Gastroesophageal sphincter (tissue), 4 donors: ENCODE data around the gene MPO. TPM values are rescaled to one million over a fixed set of nuclear protein-coding genes. Genes with fewer than 3 reads are reported as not detected.

Source experiments
- ATAC-seq: fragments of 150-250 bp; one replicate; pipeline ENCODE4 v1.9.1; 2016; ENCODE audit warnings: mild to moderate bottlenecking, moderate library complexity
- H3K27ac ChIP-seq, 4 donors: fragments of 200-600 bp; sonication (generic) in 3 of 4; 1 replicate in 3 of 4; 2 replicates in 1 of 4; pipeline ENCODE4 v1.5.1; 2016 to 2019
- H3K27me3 ChIP-seq: fragments of 200-600 bp; sonication (generic); one replicate; pipeline ENCODE4 v1.5.1; 2019
- H3K36me3 ChIP-seq, 2 donors: fragments of 200-600 bp; sonication (generic); one replicate each; pipeline ENCODE4 v1.5.1; 2019; ENCODE audit warnings: control low read depth in 1 of 2
- H3K4me1 ChIP-seq, 3 donors: fragments of 200-600 bp; sonication (generic); 1 replicate in 2 of 3; 2 replicates in 1 of 3; pipeline ENCODE4 v1.5.1; 2016 to 2019; ENCODE audit warnings: control low read depth in 2 of 3
- H3K4me3 ChIP-seq, 2 donors: fragments of 200-600 bp; sonication (generic); one replicate each; pipeline ENCODE4 v1.5.1; 2019; ENCODE audit warnings: mild to moderate bottlenecking in 1 of 2, moderate library complexity in 1 of 2
- H3K9me3 ChIP-seq, 3 donors: fragments of 200-600 bp; sonication (generic); one replicate each; pipeline ENCODE4 v1.5.1; 2017 to 2019; ENCODE audit warnings: control low read depth in 2 of 3
- EP300 ChIP-seq: sonication (generic); formaldehyde crosslinking; IDR thresholded peaks from one replicate; pipeline ENCODE4 v1.6.1; 2017; ENCODE audit warnings: antibody characterized with exemption, mild to moderate bottlenecking
- POLR2A ChIP-seq, 2 donors: fragments of 450-650 bp; IDR thresholded peaks; one replicate each; pipeline ENCODE4 v1.6.1; 2017; ENCODE audit warnings: antibody characterized with exemption in 2 of 2, mild to moderate bottlenecking in 2 of 2, moderate library complexity in 1 of 2
- POLR2AphosphoS5 ChIP-seq: sonication (generic); formaldehyde crosslinking; IDR thresholded peaks from one replicate; pipeline ENCODE4 v1.6.1; 2017; ENCODE audit warnings: antibody characterized with exemption
- WGBS, 2 donors: methylation state at CpG; one replicate each; pipeline ENCODE4 v1.1.5; 2018; ENCODE audit warnings: low coverage in 1 of 2; 5-methylcytosine and 5-hydroxymethylcytosine counted together
- total RNA-seq, 4 donors: library from RNA; depleted of rRNA; stranded (reverse); fragments of >200 nt; gene quantifications; one replicate each; pipeline ENCODE4 v1.1.0, GENCODE V29; 2016
- TF ChIP-seq, protein P1 (sequence below), 4 experiments: fragments of 200-600 bp in 2 of 4; fragments of 450-650 bp in 2 of 4; sonication (generic) in 1 of 4; IDR thresholded peaks; one replicate each; pipeline ENCODE4 v1.5.1; 2017 to 2019; ENCODE audit warnings: antibody characterized with exemption in 4 of 4, mild to moderate bottlenecking in 2 of 4, moderate library complexity in 2 of 4

MPO gene, protein sequence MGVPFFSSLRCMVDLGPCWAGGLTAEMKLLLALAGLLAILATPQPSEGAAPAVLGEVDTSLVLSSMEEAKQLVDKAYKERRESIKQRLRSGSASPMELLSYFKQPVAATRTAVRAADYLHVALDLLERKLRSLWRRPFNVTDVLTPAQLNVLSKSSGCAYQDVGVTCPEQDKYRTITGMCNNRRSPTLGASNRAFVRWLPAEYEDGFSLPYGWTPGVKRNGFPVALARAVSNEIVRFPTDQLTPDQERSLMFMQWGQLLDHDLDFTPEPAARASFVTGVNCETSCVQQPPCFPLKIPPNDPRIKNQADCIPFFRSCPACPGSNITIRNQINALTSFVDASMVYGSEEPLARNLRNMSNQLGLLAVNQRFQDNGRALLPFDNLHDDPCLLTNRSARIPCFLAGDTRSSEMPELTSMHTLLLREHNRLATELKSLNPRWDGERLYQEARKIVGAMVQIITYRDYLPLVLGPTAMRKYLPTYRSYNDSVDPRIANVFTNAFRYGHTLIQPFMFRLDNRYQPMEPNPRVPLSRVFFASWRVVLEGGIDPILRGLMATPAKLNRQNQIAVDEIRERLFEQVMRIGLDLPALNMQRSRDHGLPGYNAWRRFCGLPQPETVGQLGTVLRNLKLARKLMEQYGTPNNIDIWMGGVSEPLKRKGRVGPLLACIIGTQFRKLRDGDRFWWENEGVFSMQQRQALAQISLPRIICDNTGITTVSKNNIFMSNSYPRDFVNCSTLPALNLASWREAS
- 1 to 10 TPM in 1 of 4 donors, not detected in 3; 1.6 TPM for total RNA-seq

DNA sequence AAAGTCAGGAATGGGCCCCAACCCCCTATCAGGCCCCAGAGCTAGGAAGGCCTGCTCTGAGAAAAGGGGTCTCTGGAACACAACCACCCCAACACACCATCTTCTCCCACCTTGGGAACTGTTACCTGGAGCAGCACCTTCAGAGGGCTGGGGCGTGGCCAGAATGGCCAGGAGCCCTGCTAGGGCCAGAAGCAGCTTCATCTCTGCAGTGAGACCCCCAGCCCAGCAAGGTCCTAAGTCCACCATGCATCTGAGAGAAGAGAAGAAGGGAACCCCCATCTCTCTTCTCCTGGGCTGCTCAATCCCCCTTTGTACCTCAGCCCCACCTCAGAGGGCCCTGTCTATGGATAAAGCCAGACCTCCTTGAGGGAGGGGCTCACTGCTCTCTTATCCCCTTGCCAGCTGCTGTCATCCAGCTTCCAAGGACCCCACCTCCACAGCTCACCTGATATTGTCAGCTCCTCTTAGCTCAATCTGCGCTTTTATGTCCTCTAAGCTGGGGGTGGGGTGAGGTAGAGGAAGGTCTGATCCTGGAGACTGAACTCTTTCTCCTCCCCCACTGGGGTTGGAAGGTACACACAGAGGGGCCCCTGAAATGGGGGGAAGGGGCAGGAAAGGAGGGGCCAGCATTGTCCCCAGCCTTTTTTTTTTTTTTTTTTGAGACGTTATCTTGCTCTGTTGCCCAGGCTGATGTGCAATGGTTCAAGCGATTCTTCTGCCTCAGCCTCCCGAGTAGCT, at the start of gene MPO:
Gene MPO (minus strand): TSS at position 456 of the 738 bp plus-strand sequence. CDS start 177 bp downstream, at position 279.
- Histone ChIP-seq H3K27me3 (peaks cover 56% of the 10 kb centered on the region), H3K27ac (no peak within 1 kb of the TSS), H3K4me1 (peaks cover 0 to 14% (median 0%) of the 10 kb centered on the region in 3 donors), H3K4me3 (no peak within 1 kb of the TSS), H3K9me3 (no peaks in the 10 kb centered on the region), H3K36me3 (no peaks in the 10 kb centered on the region)
- no peak for ATAC-seq
- 65 to 100% methylated on average over 2 of the region's 5 CpGs for WGBS, 2 donors
- TF ChIP-seq POLR2A (IDR thresholded peaks at IDR 0.05) (no peak), EP300 (no peak), POLR2AphosphoS5 (no peak)

DNA sequence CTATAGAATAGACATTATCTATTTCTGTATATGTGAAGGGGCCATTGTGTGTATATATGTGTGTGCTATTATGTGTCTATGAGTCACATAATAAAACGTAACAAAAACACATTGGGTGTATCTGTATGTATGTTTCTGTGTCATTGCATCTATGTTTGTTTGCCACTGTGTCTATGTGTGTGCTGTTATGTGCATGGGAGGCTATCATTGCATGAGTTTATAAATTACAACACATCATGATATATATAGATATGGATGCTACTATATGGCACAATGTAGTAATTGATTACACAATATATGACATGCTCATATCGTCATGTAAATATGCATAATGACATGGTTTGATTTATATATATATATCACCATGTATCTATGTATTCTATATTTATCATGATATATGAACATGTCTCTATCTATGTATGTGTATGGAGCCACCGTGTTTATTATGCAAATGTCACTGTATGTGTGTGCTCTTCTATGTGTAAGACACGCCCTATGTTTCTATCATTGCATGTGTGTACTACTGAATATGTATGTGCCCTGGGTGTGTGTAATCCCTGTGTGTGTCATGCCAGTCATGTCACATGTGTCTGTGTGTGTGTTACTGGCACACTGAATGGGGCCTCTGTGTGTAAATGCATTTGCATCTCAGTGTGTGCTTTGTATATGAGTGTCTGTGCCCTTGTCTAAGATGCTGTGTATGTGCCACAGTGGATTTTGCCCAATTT, 49.2 kb upstream of the MPO start:
- ATAC-seq, result no peak
- Histone ChIP-seq H3K36me3 (no peaks in the 10 kb centered on the region), H3K9me3 (no peaks in the 10 kb centered on the region), H3K4me1 (peaks cover 0 to 19% (median 5%) of the 10 kb centered on the region in 3 donors), H3K27me3 (peaks cover 20% of the 10 kb centered on the region), H3K4me3 (peak overlapping the region in 1 of 2 donors; percentile 48), H3K27ac (no peak overlapping the region)
- TF ChIP-seq POLR2A (IDR thresholded peaks at IDR 0.05), result no peak
- TF ChIP-seq, protein P1, sequence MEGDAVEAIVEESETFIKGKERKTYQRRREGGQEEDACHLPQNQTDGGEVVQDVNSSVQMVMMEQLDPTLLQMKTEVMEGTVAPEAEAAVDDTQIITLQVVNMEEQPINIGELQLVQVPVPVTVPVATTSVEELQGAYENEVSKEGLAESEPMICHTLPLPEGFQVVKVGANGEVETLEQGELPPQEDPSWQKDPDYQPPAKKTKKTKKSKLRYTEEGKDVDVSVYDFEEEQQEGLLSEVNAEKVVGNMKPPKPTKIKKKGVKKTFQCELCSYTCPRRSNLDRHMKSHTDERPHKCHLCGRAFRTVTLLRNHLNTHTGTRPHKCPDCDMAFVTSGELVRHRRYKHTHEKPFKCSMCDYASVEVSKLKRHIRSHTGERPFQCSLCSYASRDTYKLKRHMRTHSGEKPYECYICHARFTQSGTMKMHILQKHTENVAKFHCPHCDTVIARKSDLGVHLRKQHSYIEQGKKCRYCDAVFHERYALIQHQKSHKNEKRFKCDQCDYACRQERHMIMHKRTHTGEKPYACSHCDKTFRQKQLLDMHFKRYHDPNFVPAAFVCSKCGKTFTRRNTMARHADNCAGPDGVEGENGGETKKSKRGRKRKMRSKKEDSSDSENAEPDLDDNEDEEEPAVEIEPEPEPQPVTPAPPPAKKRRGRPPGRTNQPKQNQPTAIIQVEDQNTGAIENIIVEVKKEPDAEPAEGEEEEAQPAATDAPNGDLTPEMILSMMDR (IDR thresholded peaks at IDR 0.05), result no peak
- no peak for TF ChIP-seq POLR2AphosphoS5
- no peak for TF ChIP-seq EP300
- WGBS, 2 donors, result 77 to 79% methylated on average over 4 of the region's 4 CpGs

DNA sequence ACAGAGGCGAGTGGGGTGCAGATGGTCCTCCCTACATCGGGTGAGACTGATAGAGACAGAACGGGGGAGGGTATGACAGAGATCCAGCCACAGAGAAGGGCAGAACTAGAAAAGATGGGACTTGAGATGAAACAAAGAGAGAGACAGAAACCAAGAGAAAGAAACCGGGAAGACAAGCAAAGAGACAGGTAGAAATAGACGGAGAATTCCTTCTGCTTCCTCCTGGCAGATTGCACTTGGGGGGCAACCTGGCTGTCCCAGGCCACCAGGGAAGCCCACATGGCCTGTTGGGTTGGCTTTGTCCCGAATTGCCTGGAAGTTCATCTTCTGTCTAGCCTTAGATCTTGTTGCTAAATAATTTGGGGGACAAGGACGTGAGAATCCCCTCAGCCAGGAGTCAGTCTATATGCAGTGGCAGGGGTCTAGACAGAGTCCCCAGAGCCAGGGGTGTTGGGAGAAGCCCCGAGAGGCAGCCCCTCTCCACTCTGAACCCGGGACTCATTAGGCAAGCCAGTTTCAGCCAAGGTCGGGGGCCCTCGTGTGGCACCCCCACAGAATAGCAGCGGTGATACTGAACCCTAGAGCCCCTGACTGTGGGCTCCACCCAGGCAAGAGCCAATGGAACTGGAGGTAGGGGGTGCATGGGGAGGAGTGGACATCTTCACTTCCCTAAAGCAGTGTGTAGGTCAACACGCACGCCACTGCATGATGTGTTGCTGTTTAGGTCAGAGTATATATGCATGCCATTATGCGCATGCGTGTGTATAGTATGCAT, 48.5 kb upstream of the MPO start:
- peaks cover 13% of the 10 kb centered on the region for H3K27me3 ChIP-seq
- peaks cover 0 to 25% (median 8%) of the 10 kb centered on the region in 3 donors for H3K4me1 ChIP-seq
- TF ChIP-seq, protein P1 (IDR thresholded peaks at IDR 0.05), result peak in 1 of 4 experiments; percentile 19
- TF ChIP-seq POLR2A (IDR thresholded peaks at IDR 0.05), result peak in 1 of 2 donors; percentile 12
- TF ChIP-seq EP300, result no peak
- ATAC-seq, result no peak
- H3K9me3 ChIP-seq, result no peaks in the 10 kb centered on the region
- no peak overlapping the region for H3K4me3 ChIP-seq
- H3K36me3 ChIP-seq, result no peaks in the 10 kb centered on the region
- no peak overlapping the region for H3K27ac ChIP-seq
- 55 to 60% methylated on average over 4 to 9 of the region's 16 CpGs for WGBS, 2 donors

DNA sequence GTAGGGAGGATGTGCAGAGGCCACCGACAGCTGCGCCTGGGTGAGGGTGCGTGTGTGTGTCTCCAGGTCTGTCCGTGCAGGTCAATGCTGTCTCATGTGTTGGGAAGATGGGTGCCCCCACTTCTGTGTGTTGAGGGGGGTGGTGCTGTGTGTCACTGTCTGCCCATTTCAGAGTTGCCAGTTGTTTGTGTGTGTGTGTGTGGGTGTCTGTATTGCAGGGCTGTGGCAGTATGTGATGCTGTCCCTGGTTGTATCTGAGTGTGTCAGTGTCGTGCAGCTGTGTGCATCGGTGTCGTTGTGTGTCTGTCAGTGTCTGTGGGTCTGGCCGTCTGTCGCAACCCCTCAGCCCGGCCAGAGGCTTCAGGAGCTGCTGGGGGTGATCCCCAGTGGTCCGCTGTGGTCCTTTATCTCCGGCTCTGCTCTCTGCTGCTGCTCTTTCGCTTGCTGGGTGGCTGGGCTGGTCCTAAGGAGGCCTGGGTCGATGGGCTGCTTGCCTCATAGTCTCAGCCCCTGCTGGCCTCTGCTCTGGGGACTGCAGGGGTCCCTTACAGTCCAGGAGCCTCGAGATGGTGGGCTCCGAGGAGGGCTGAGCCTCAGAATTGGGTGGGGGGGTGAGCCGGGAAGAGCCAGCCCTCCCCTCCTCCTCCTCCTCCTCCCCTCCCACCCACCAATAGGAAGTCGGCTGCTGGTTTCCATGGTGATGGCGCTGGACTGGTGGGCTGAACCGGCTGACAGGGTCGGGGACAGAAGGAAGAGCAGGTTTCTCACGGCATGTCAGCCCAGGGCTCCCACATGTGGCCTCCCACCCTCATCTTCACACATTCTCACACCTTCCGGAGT, 47.7 kb upstream of the MPO start, which contains the start of gene TSPOAP1:
Gene TSPOAP1 (minus strand): TSS at position 601 of the 840 bp plus-strand sequence. CDS start 875 bp downstream, outside the sequence.
- 37% methylated on average over 5 of the region's 23 CpGs; no CpG with 5 or more reads in 1 of the 2 donors for WGBS, 2 donors
- Histone ChIP-seq H3K9me3 (no peaks in the 10 kb centered on the region), H3K36me3 (no peaks in the 10 kb centered on the region), H3K27ac (no peak within 1 kb of the TSS), H3K4me1 (peaks cover 0 to 33% (median 8%) of the 10 kb centered on the region in 3 donors), H3K27me3 (peaks cover 5% of the 10 kb centered on the region), H3K4me3 (peak within 1 kb of the TSS in 1 of 2 donors; percentile 2)
- ATAC-seq, result no peak
- TF ChIP-seq POLR2A (IDR thresholded peaks at IDR 0.05), result peak; percentile 8 to 16
- TF ChIP-seq, protein P1 (IDR thresholded peaks at IDR 0.05), result no peak
